Uterus (tissue), 2 donors: ENCODE results near the gene HLA-DQA2.

Experiments used
- POLR2A ChIP-seq, 2 donors: fragments of 450-650 bp; IDR thresholded peaks; one replicate each; pipeline ENCODE4 v1.6.1; 2016; ENCODE audit warnings: antibody characterized with exemption in 2 of 2, mild to moderate bottlenecking in 1 of 2, moderate library complexity in 1 of 2
- TF ChIP-seq, protein P1 (sequence below), 4 experiments: fragments of 200-600 bp in 2 of 4; fragments of 450-650 bp in 2 of 4; sonication (generic) in 2 of 4; IDR thresholded peaks; one replicate each; pipeline ENCODE4 v1.5.1; 2016 to 2019; ENCODE audit warnings: antibody characterized with exemption in 4 of 4, mild to moderate bottlenecking in 2 of 4, moderate library complexity in 1 of 4

DNA sequence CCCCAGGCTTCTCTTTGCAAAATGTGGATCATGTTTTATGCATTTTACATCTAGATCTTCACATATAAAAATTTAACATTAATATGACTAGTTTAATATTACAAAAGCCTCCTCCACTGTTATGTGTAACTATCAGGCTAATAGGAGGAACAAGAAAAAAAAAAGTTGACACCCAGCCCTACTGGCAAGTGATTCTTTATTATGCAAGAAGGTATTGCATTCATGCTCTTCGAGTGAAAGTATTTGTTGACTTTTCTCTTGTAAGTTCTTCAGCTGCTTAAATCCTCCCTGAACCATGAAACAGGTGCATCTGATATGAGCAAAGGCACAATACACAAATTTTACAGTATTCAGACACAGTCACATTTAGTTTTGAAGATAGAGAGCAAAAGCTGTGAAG lies 22.9 kb downstream of the HLA-DQA2 start:
- TF ChIP-seq, protein P1, sequence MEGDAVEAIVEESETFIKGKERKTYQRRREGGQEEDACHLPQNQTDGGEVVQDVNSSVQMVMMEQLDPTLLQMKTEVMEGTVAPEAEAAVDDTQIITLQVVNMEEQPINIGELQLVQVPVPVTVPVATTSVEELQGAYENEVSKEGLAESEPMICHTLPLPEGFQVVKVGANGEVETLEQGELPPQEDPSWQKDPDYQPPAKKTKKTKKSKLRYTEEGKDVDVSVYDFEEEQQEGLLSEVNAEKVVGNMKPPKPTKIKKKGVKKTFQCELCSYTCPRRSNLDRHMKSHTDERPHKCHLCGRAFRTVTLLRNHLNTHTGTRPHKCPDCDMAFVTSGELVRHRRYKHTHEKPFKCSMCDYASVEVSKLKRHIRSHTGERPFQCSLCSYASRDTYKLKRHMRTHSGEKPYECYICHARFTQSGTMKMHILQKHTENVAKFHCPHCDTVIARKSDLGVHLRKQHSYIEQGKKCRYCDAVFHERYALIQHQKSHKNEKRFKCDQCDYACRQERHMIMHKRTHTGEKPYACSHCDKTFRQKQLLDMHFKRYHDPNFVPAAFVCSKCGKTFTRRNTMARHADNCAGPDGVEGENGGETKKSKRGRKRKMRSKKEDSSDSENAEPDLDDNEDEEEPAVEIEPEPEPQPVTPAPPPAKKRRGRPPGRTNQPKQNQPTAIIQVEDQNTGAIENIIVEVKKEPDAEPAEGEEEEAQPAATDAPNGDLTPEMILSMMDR (IDR thresholded peaks at IDR 0.05): no peak
- TF ChIP-seq POLR2A (IDR thresholded peaks at IDR 0.05): no peak
